WTC11 (cell line): ENCODE data around the gene RIPOR3. TPM values are rescaled to one million over a fixed set of nuclear protein-coding genes. Genes with fewer than 3 reads are reported as not detected.

ENCODE experiments used
- ATAC-seq: fragments of 200-7000 bp; cut with Tn5 transposase; 2 replicates; pipeline ENCODE4 v1.10.0; 2021; ENCODE audit warnings: mild to moderate bottlenecking, moderate library complexity
- CTCF ChIA-PET: fragments of 300-600 bp; sonication (Branson Sonifier 250); formaldehyde crosslinking; loops from one replicate; lab custom pipeline; 2021; ENCODE audit warnings: antibody characterized with exemption; lab: Charles Lee
- POLR2A ChIA-PET: fragments of 350-600 bp; sonication (Branson Sonifier 250); formaldehyde crosslinking; loops from one replicate; lab custom pipeline; 2021; ENCODE audit warnings: antibody characterized with exemption; lab: Charles Lee
- DNase-seq: peaks from one replicate; pipeline ENCODE4 v3.0.0; 2021; ENCODE audit warnings: low spot score
- H3K27ac Mint-ChIP-seq: 2 replicates; pipeline ENCODE4 v1.8.0; 2021; ENCODE audit warnings: mixed read lengths
- H3K27me3 Mint-ChIP-seq: 2 replicates; pipeline ENCODE4 v1.8.0; 2021; ENCODE audit warnings: low read depth, mild to moderate bottlenecking, moderate library complexity, mixed read lengths
- H3K36me3 Mint-ChIP-seq: 2 replicates; pipeline ENCODE4 v1.8.0; 2021; ENCODE audit warnings: mixed read lengths
- H3K4me1 Mint-ChIP-seq: 2 replicates; pipeline ENCODE4 v1.8.0; 2022; ENCODE audit warnings: mixed read lengths
- H3K4me3 Mint-ChIP-seq: 2 replicates; pipeline ENCODE4 v1.8.0; 2021; ENCODE audit warnings: mild to moderate bottlenecking, moderate library complexity, mixed read lengths
- H3K9me3 Mint-ChIP-seq: 2 replicates; pipeline ENCODE4 v1.8.0; 2021; ENCODE audit warnings: mixed read lengths
- ARID4B ChIP-seq: sonication (generic); formaldehyde crosslinking; IDR thresholded peaks from 2 replicates; pipeline ENCODE4 v1.8.0; 2023; ENCODE audit warnings: missing genetic modification reagents, mild to moderate bottlenecking, borderline replicate concordance
- CREM ChIP-seq: sonication (generic); formaldehyde crosslinking; IDR thresholded peaks from 2 replicates; pipeline ENCODE4 v1.8.1; 2022; ENCODE audit warnings: mild to moderate bottlenecking, missing genetic modification reagents, moderate library complexity
- EMX1 ChIP-seq: fragments of 250-450 bp; sonication (Bioruptor Pico); IDR thresholded peaks from 2 replicates; pipeline ENCODE4 v1.8.0; 2021; ENCODE audit warnings: mild to moderate bottlenecking
- HMGXB4 ChIP-seq: sonication (generic); formaldehyde crosslinking; IDR thresholded peaks from 2 replicates; pipeline ENCODE4 v1.8.1; 2023; ENCODE audit warnings: mild to moderate bottlenecking, moderate library complexity, missing genetic modification reagents
- JUN ChIP-seq: sonication (generic); formaldehyde crosslinking; IDR thresholded peaks from 2 replicates; pipeline ENCODE4 v1.8.0; 2023; ENCODE audit warnings: mild to moderate bottlenecking, missing genetic modification reagents
- KAT7 ChIP-seq: sonication (generic); formaldehyde crosslinking; IDR thresholded peaks from 2 replicates; pipeline ENCODE4 v1.8.1; 2023; ENCODE audit warnings: missing genetic modification reagents, mild to moderate bottlenecking, borderline replicate concordance
- MLX ChIP-seq: sonication (generic); formaldehyde crosslinking; IDR thresholded peaks from 2 replicates; pipeline ENCODE4 v1.8.1; 2023; ENCODE audit warnings: mild to moderate bottlenecking, missing genetic modification reagents, moderate library complexity
- NFATC4 ChIP-seq: fragments of 250-450 bp; sonication (Bioruptor Pico); IDR thresholded peaks from 2 replicates; pipeline ENCODE4 v1.9.0; 2021; ENCODE audit warnings: mild to moderate bottlenecking
- NR3C1 ChIP-seq: sonication (generic); formaldehyde crosslinking; conservative IDR thresholded peaks from 2 replicates; pipeline ENCODE4 v1.8.1; 2023; ENCODE audit warnings: low read depth, mild to moderate bottlenecking, missing genetic modification reagents
- SMAD3 ChIP-seq: sonication (generic); formaldehyde crosslinking; IDR thresholded peaks from 2 replicates; pipeline ENCODE4 v1.8.0; 2022; ENCODE audit warnings: missing genetic modification reagents, mild to moderate bottlenecking, borderline replicate concordance
- STAT6 ChIP-seq: sonication (generic); formaldehyde crosslinking; conservative IDR thresholded peaks from 2 replicates; pipeline ENCODE4 v1.8.1; 2023; ENCODE audit warnings: mild to moderate bottlenecking, low read depth, missing genetic modification reagents, moderate library complexity
- TEAD4 ChIP-seq: sonication (generic); formaldehyde crosslinking; IDR thresholded peaks from 2 replicates; pipeline ENCODE4 v1.8.0; 2022; ENCODE audit warnings: mild to moderate bottlenecking, missing genetic modification reagents
- USF1 ChIP-seq: sonication (generic); formaldehyde crosslinking; IDR thresholded peaks from 2 replicates; pipeline ENCODE4 v1.8.0; 2022; ENCODE audit warnings: mild to moderate bottlenecking, missing genetic modification reagents
- ZBTB21 ChIP-seq: sonication (generic); formaldehyde crosslinking; IDR thresholded peaks from 2 replicates; pipeline ENCODE4 v1.8.1; 2023; ENCODE audit warnings: mild to moderate bottlenecking, missing genetic modification reagents, borderline replicate concordance
- ZNF138 ChIP-seq: sonication (generic); formaldehyde crosslinking; conservative IDR thresholded peaks from 2 replicates; pipeline ENCODE4 v1.8.1; 2022; ENCODE audit warnings: mild to moderate bottlenecking, moderate library complexity, missing genetic modification reagents
- ZNF232 ChIP-seq: sonication (generic); formaldehyde crosslinking; IDR thresholded peaks from 2 replicates; pipeline ENCODE4 v1.8.0; 2022; ENCODE audit warnings: mild to moderate bottlenecking, missing genetic modification reagents
- ZNF512 ChIP-seq: sonication (generic); formaldehyde crosslinking; IDR thresholded peaks from 2 replicates; pipeline ENCODE4 v1.8.1; 2022; ENCODE audit warnings: missing genetic modification reagents, borderline replicate concordance
- total RNA-seq: library from RNA; stranded (reverse); gene quantifications from 3 replicates; pipeline ENCODE4 v1.2.3, GENCODE V29; 2021

Gene RIPOR3
- total RNA-seq, 1 experiment from 2014 or later = 6.5 TPM

- Mint-ChIP-seq H3K36me3 (no peaks in the 10 kb centered on the region), H3K27ac (no peak overlapping the region), H3K27me3 (no peaks in the 10 kb centered on the region), H3K4me3 (no peak overlapping the region), H3K9me3 (no peaks in the 10 kb centered on the region), H3K4me1 (peaks cover 5% of the 10 kb centered on the region; the same call in 1 of the 2 replicates)
- DNase-seq = no peak
- peak; percentile 28; the same call in 1 of the 2 replicates for ATAC-seq
- CTCF ChIA-PET = interaction anchor here (0.6 to 1.6 kb wide), 6 partner anchors 25 to 263 kb away, joined by 3 to 4 read pairs (median 3); partner anchors contain the start of gene PTPN1
- POLR2A ChIA-PET = no interaction called here
- TF ChIP-seq ARID4B (CRISPR knock-in tag) = no peak
- TF ChIP-seq ZNF232 (CRISPR knock-in tag) = no peak
- no peak for TF ChIP-seq EMX1 (CRISPR knock-in tag)
- no peak for TF ChIP-seq TEAD4 (CRISPR knock-in tag)
- no peak for TF ChIP-seq NR3C1 (CRISPR knock-in tag)
- TF ChIP-seq KAT7 = no peak
- no peak for TF ChIP-seq HMGXB4
- TF ChIP-seq ZNF138 (CRISPR knock-in tag) = no peak
- TF ChIP-seq SMAD3 (CRISPR knock-in tag) = no peak
- no peak for TF ChIP-seq JUN (CRISPR knock-in tag)
- TF ChIP-seq CREM = no peak
- TF ChIP-seq USF1 (CRISPR knock-in tag) = no peak
- TF ChIP-seq ZNF512 (CRISPR knock-in tag) = no peak
- TF ChIP-seq MLX (CRISPR knock-in tag) = no peak
- TF ChIP-seq NFATC4 = no peak
- TF ChIP-seq STAT6 (CRISPR knock-in tag) = no peak
- TF ChIP-seq ZBTB21 (CRISPR knock-in tag) = no peak
- TF ChIP-seq, all 79 proteins: peak for 0
These were observed 146.2 kb downstream of the RIPOR3 start for GRCh38 chr20:50545126-50545525.
